Neural progenitor cell (in vitro differentiated cells): Measurements from ENCODE around the gene PLCB1. TPM values are rescaled to one million over a fixed set of nuclear protein-coding genes. Genes with fewer than 3 reads are reported as not detected.

Experiments
- DNase-seq: peaks from one replicate; pipeline ENCODE4 v3.0.0-alpha.2; 2016; ENCODE audit warnings: low spot score
- H2AFZ ChIP-seq: fragments of 200-600 bp; sonication (generic); replicated peaks from 2 replicates; pipeline ENCODE4 v1.6.1; 2016; ENCODE audit warnings: antibody characterized with exemption
- H3F3A ChIP-seq: fragments of 200-600 bp; sonication (generic); 2 replicates; pipeline ENCODE4 v1.6.1; 2016; ENCODE audit warnings: antibody characterized with exemption, low read depth
- H3K27ac ChIP-seq: fragments of 200-600 bp; sonication (generic); 2 replicates; pipeline ENCODE4 v1.5.1; 2016; ENCODE audit warnings: mild to moderate bottlenecking
- H3K27me3 ChIP-seq: fragments of 200-600 bp; sonication (generic); 2 replicates; pipeline ENCODE4 v1.6.1; 2016; ENCODE audit warnings: mild to moderate bottlenecking, moderate library complexity
- H3K36me3 ChIP-seq: fragments of 200-600 bp; sonication (generic); 2 replicates; pipeline ENCODE4 v1.5.1; 2016
- H3K4me1 ChIP-seq: fragments of 200-600 bp; sonication (generic); 2 replicates; pipeline ENCODE4 v1.6.1; 2016; ENCODE audit warnings: mixed run types
- H3K4me2 ChIP-seq: fragments of 200-600 bp; sonication (generic); 2 replicates; pipeline ENCODE4 v1.6.1; 2016
- H3K4me3 ChIP-seq: fragments of 200-600 bp; sonication (generic); 2 replicates; pipeline ENCODE4 v1.5.1; 2016
- H3K79me2 ChIP-seq: fragments of 200-600 bp; sonication (generic); 2 replicates; pipeline ENCODE4 v1.6.1; 2016; ENCODE audit warnings: low read depth
- H3K9ac ChIP-seq: fragments of 200-600 bp; sonication (generic); 2 replicates; pipeline ENCODE4 v1.6.1; 2016
- H3K9me3 ChIP-seq: fragments of 200-600 bp; sonication (generic); 2 replicates; pipeline ENCODE4 v1.5.1; 2016; ENCODE audit warnings: low read depth
- H4K20me1 ChIP-seq: fragments of 200-600 bp; sonication (generic); 2 replicates; pipeline ENCODE4 v1.6.1; 2016; ENCODE audit warnings: low read depth
- H3K27ac Mint-ChIP-seq: 3 replicates; pipeline ENCODE4 v1.8.0; 2021; ENCODE audit warnings: mixed read lengths
- H3K27me3 Mint-ChIP-seq: 2 replicates; pipeline ENCODE4 v1.8.0; 2022; ENCODE audit warnings: low read depth, mild to moderate bottlenecking, inconsistent platforms, moderate library complexity, mixed read lengths; ENCODE audit not compliant: insufficient read depth
- H3K36me3 Mint-ChIP-seq: 3 replicates; pipeline ENCODE4 v1.8.0; 2021; ENCODE audit warnings: mixed read lengths
- H3K4me1 Mint-ChIP-seq: 3 replicates; pipeline ENCODE4 v1.8.0; 2021; ENCODE audit warnings: mixed read lengths
- H3K4me3 Mint-ChIP-seq: 3 replicates; pipeline ENCODE4 v1.8.0; 2021; ENCODE audit warnings: mild to moderate bottlenecking, moderate library complexity, mixed read lengths
- H3K9me3 Mint-ChIP-seq: 3 replicates; pipeline ENCODE4 v1.8.0; 2020; ENCODE audit warnings: mixed read lengths
- CTCF ChIP-seq: fragments of 200-600 bp; sonication (generic); IDR thresholded peaks from 2 replicates; pipeline ENCODE4 v1.5.1; 2017; ENCODE audit warnings: antibody characterized with exemption, mild to moderate bottlenecking
- EZH2 ChIP-seq: fragments of 200-600 bp; sonication (generic); IDR thresholded peaks from 2 replicates; pipeline ENCODE4 v1.6.1; 2017; ENCODE audit warnings: antibody characterized with exemption, mild to moderate bottlenecking, moderate library complexity
- EZH2phosphoT487 ChIP-seq: fragments of 200-600 bp; sonication (generic); IDR thresholded peaks from 2 replicates; pipeline ENCODE4 v1.6.1; 2017; ENCODE audit warnings: antibody characterized with exemption
- total RNA-seq: library from RNA; depleted of rRNA; stranded (reverse); fragments of >200 nt; gene quantifications from 2 replicates; pipeline ENCODE4 v1.2.3, GENCODE V29; 2015; ENCODE audit warnings: low replicate concordance

PLCB1 gene
- total RNA-seq, 1 donor from 2014 or later, result 30.2 TPM

DNA sequence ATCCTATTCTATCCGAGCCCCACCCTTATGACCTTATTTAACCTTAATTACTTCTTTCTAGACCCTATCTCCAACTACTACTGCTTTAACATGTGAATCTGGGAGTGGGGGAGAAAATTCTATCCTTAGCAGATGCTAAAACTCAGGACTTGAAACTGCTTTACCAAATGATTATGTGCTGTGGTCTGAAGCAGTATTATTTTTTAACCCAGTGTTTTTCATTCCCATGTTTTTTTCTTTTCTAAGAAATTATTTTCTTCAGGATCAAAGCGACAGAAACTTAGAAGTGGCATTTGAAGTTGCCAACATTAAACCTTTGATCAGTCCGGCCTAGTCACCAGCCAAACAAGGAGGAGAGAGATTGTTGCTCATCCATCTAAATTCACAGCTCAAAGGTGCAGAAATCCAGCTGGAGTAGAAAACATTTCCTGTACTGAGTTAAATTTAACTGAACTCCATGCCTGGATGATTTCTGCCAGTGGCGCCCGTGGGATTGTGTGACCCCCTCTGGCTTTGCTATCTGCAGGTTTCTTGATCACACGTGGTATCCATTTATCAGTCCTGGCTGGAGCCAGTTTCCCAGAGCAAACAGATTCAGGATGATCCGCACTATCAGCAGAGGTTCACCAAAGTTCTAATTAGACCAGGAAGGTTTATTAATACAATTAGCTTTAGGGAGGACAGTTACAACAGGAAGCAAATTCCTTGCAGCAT is 300.5 kb downstream of the PLCB1 start:
- Histone ChIP-seq H3K4me3 (no peak overlapping the region), H3K4me1 (peaks cover 18% of the 10 kb centered on the region), H2AFZ (peak overlapping the region; percentile 3), H3K79me2 (no peaks in the 10 kb centered on the region), H3F3A (no peaks in the 10 kb centered on the region), H3K36me3 (no peaks in the 10 kb centered on the region), H3K4me2 (no peak overlapping the region), H3K27me3 (no peaks in the 10 kb centered on the region), H3K9ac (no peak overlapping the region), H4K20me1 (no peaks in the 10 kb centered on the region), H3K27ac (no peak overlapping the region), H3K9me3 (no peaks in the 10 kb centered on the region)
- peaks cover 46% of the 10 kb centered on the region for H3K4me1 Mint-ChIP-seq
- TF ChIP-seq EZH2 (no peak), EZH2phosphoT487 (no peak), CTCF (no peak)
- no peaks in the 10 kb centered on the region for H3K36me3 Mint-ChIP-seq
- DNase-seq, result no peak
- H3K27me3 Mint-ChIP-seq, result peaks cover 2% of the 10 kb centered on the region
- no peak overlapping the region for H3K4me3 Mint-ChIP-seq
- peaks cover 4% of the 10 kb centered on the region for H3K9me3 Mint-ChIP-seq
- peak overlapping the region; percentile 94 for H3K27ac Mint-ChIP-seq

DNA sequence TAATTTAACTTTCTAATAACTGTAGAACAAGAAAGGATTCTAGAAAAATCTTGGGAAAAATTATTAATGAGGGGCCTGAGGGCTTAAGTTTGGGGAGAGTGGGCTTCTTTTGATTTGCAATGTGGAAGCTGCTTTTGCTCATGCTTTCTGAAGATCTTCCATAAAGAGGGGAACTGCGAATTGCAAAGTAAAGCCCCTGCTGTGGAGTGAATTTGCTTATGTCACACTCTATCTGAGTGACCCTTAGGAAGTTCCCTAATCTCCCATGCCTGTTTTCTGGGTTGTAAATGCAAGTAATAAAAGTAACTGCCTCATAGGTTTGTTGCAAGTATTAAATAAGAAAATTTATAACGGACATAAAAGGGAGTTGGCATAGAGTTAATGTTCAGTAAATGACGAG is 301.2 kb downstream of the PLCB1 start:
- no peak overlapping the region for H2AFZ ChIP-seq

GRCh38 chr20:8434326-8434876 is 302.3 kb downstream of the PLCB1 start:
- Mint-ChIP-seq H3K27me3 (peaks cover 2% of the 10 kb centered on the region), H3K36me3 (no peaks in the 10 kb centered on the region), H3K9me3 (no peaks in the 10 kb centered on the region), H3K4me3 (no peak overlapping the region), H3K4me1 (peaks cover 43% of the 10 kb centered on the region), H3K27ac (no peak overlapping the region)
- Histone ChIP-seq H3K4me3 (no peak overlapping the region), H3K9ac (no peak overlapping the region), H3K36me3 (no peaks in the 10 kb centered on the region), H2AFZ (no peak overlapping the region), H3K4me1 (peaks cover 18% of the 10 kb centered on the region), H3K27ac (no peak overlapping the region), H3K27me3 (no peaks in the 10 kb centered on the region), H3F3A (no peaks in the 10 kb centered on the region), H4K20me1 (no peaks in the 10 kb centered on the region), H3K9me3 (no peaks in the 10 kb centered on the region), H3K4me2 (no peak overlapping the region), H3K79me2 (no peaks in the 10 kb centered on the region)
- TF ChIP-seq EZH2phosphoT487 (no peak), CTCF (no peak), EZH2 (no peak)
- DNase-seq, result no peak

More for the DNA sequence above, 301.2 kb downstream of the PLCB1 start:
- H3K36me3 ChIP-seq, result no peaks in the 10 kb centered on the region
- peaks cover 18% of the 10 kb centered on the region for H3K4me1 ChIP-seq
- Mint-ChIP-seq H3K36me3 (no peaks in the 10 kb centered on the region), H3K27ac (no peak overlapping the region), H3K4me3 (no peak overlapping the region), H3K4me1 (peaks cover 45% of the 10 kb centered on the region), H3K27me3 (peaks cover 2% of the 10 kb centered on the region), H3K9me3 (peaks cover 4% of the 10 kb centered on the region)
- DNase-seq, result no peak
- H3K4me2 ChIP-seq, result no peak overlapping the region
- H3F3A ChIP-seq, result no peaks in the 10 kb centered on the region
- no peak overlapping the region for H3K9ac ChIP-seq
- H3K79me2 ChIP-seq, result no peaks in the 10 kb centered on the region
- no peaks in the 10 kb centered on the region for H4K20me1 ChIP-seq
- no peak overlapping the region for H3K27ac ChIP-seq
- no peaks in the 10 kb centered on the region for H3K9me3 ChIP-seq
- TF ChIP-seq CTCF, result no peak
- no peak for TF ChIP-seq EZH2
- no peak overlapping the region for H3K4me3 ChIP-seq
- no peaks in the 10 kb centered on the region for H3K27me3 ChIP-seq
